Tibial artery (tissue), 4 donors: ENCODE data around the gene SLAIN1.

Source experiments
- DNase-seq, 2 donors: peaks; one replicate each; pipeline ENCODE4 v3.0.0-alpha.2; 2019
- H3K27ac ChIP-seq, 2 donors: fragments of 200-600 bp; sonication (generic) in 1 of 2; 1 replicate in 1 of 2; 2 replicates in 1 of 2; pipeline ENCODE4 v1.5.1; 2018 to 2019; ENCODE audit warnings: mild to moderate bottlenecking in 1 of 2
- H3K27me3 ChIP-seq, 2 donors: fragments of 200-600 bp; sonication (generic) in 1 of 2; one replicate each; pipeline versions ENCODE4 v1.5.1 to v1.6.0; 2016 to 2019
- H3K36me3 ChIP-seq, 3 donors: fragments of 200-600 bp; sonication (generic) in 2 of 3; one replicate each; pipeline ENCODE4 v1.5.1; 2016 to 2019; ENCODE audit warnings: mild to moderate bottlenecking in 2 of 3
- H3K4me1 ChIP-seq, 4 donors: fragments of 200-600 bp; sonication (generic) in 2 of 4; 1 replicate in 3 of 4; 2 replicates in 1 of 4; pipeline ENCODE4 v1.5.1; 2016 to 2019
- H3K4me3 ChIP-seq, 2 donors: fragments of 200-600 bp; sonication (generic) in 1 of 2; 1 replicate in 1 of 2; 2 replicates in 1 of 2; pipeline ENCODE4 v1.5.1; 2018 to 2019; ENCODE audit warnings: mild to moderate bottlenecking in 2 of 2
- H3K9me3 ChIP-seq, 3 donors: fragments of 200-600 bp; sonication (generic) in 1 of 3; one replicate each; pipeline ENCODE4 v1.5.1; 2016 to 2019
- CTCF ChIP-seq, 2 experiments: fragments of 200-600 bp in 1 of 2; fragments of 450-650 bp in 1 of 2; IDR thresholded peaks; one replicate each; pipeline ENCODE4 v1.5.1; 2017 to 2019; ENCODE audit warnings: antibody characterized with exemption in 2 of 2, mild to moderate bottlenecking in 1 of 2, moderate library complexity in 1 of 2
- intact Hi-C: fragments of 100-400 bp; cut with DNase I; formaldehyde crosslinking; loops from one replicate; pipeline ENCODE4 v1.15.0; 2023; ENCODE audit warnings: low total_unique reads

SLAIN1 gene

GRCh38 chr13:77701305-77701704, 3.8 kb downstream of the SLAIN1 start:
- intact Hi-C loops: no loop called here
- TF ChIP-seq CTCF (IDR thresholded peaks at IDR 0.05): no peak
- Histone ChIP-seq H3K27me3 (no peaks in the 10 kb centered on the region), H3K4me1 (peaks cover 0 to 16% (median 9%) of the 10 kb centered on the region in 4 donors), H3K27ac (no peak overlapping the region), H3K4me3 (no peak overlapping the region), H3K9me3 (no peaks in the 10 kb centered on the region), H3K36me3 (no peaks in the 10 kb centered on the region)
- no peak for DNase-seq

- intact Hi-C loops: no loop called here
- TF ChIP-seq CTCF (IDR thresholded peaks at IDR 0.05): no peak
- no peaks in the 10 kb centered on the region for H3K9me3 ChIP-seq
These were observed 4.9 kb downstream of the SLAIN1 start for GRCh38 chr13:77702366-77702765.

DNA sequence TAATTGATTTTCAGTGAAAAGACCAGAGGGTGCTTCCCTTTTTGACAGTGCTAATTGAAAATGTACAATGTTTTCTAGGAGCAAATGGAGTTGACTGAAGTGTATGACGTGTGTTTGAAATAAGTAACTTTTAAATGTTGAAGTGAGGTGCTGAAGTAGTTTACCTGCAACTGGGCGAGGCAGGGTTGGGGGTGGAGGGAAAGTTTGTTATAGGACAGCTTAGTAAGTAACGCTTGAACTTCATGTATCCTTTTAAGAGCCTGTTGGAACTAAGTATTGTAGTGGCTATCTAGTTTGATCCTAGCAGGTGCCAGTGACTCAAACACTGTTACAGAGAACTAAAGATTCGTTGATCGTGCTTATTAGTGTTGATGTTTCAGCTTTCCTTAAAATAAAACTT, 5.9 kb downstream of the SLAIN1 start:
- Histone ChIP-seq H3K4me3 (no peak overlapping the region), H3K36me3 (peaks cover 0 to 11% (median 0%) of the 10 kb centered on the region in 3 donors), H3K27me3 (no peaks in the 10 kb centered on the region), H3K4me1 (peaks cover 0 to 14% (median 9%) of the 10 kb centered on the region in 4 donors), H3K27ac (no peak overlapping the region), H3K9me3 (no peaks in the 10 kb centered on the region)
- intact Hi-C loops: no loop called here
- TF ChIP-seq CTCF (IDR thresholded peaks at IDR 0.05): no peak
- no peak for DNase-seq

More at GRCh38 chr13:77702366-77702765, 4.9 kb downstream of the SLAIN1 start:
- Histone ChIP-seq H3K27ac (no peak overlapping the region), H3K36me3 (peaks cover 0 to 1% (median 0%) of the 10 kb centered on the region in 3 donors), H3K4me3 (no peak overlapping the region), H3K27me3 (no peaks in the 10 kb centered on the region), H3K4me1 (peaks cover 0 to 16% (median 9%) of the 10 kb centered on the region in 4 donors)
- DNase-seq: no peak

DNA sequence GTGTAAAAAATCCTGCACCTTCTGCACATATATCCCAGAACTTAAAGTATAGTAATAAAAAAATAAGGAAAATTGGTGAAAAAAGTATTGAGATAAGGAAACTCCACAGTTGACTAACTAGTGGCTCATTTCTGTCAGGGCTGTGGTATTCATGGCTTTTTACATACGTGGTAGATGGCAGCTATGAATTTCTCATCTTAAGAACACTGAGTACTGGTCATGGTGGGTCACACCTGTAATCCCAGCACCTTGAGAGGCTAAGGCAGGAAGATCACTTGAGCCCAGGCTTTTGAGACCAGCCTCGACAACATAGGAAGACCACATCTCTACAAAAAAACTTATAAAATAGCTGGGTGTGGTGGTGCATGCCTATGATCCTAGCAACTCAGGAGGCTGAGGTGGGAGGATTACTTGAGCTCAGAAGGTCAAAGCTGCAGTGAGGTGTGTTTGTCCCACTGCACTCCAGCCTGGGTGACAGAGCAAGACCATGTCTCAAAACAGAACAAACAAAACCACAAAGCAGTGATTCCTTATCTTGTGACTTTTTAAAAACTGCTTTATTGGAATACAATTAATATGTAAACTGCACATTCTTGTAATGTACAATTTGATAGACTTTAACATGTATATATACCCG, 16.8 kb downstream of the SLAIN1 start:
- Histone ChIP-seq H3K4me3 (no peak overlapping the region), H3K27ac (no peak overlapping the region), H3K27me3 (no peaks in the 10 kb centered on the region), H3K4me1 (no peaks in the 10 kb centered on the region), H3K9me3 (peaks cover 0 to 21% (median 8%) of the 10 kb centered on the region in 3 donors), H3K36me3 (no peaks in the 10 kb centered on the region)
- intact Hi-C loops: no loop called here
- TF ChIP-seq CTCF (IDR thresholded peaks at IDR 0.05): no peak
- DNase-seq: no peak

GRCh38 chr13:77715233-77715891, 17.9 kb downstream of the SLAIN1 start:
- no peaks in the 10 kb centered on the region for H3K27me3 ChIP-seq
- intact Hi-C loops: no loop called here
- H3K4me1 ChIP-seq: no peaks in the 10 kb centered on the region
- no peak for TF ChIP-seq CTCF (IDR thresholded peaks at IDR 0.05)
- H3K27ac ChIP-seq: no peak overlapping the region
- DNase-seq: no peak
- H3K36me3 ChIP-seq: no peaks in the 10 kb centered on the region
- no peak overlapping the region for H3K4me3 ChIP-seq
- H3K9me3 ChIP-seq: peaks cover 0 to 14% (median 8%) of the 10 kb centered on the region in 3 donors
